OCI-M2 (cell line): ENCODE measurements around the gene SNN.

Experiments used
- DNase-seq: peaks from one replicate; lab custom pipeline; 2025; ENCODE audit not compliant: unreplicated experiment; lab: John Stamatoyannopoulos, UW

Gene SNN

GRCh38 chr16:11666103-11667055 lies 1.9 kb upstream of the SNN start:
- no peak for DNase-seq

GRCh38 chr16:11667221-11667823 lies 933 bp upstream of the SNN start:
- DNase-seq = no peak

GRCh38 chr16:11668623-11669379 lies 546 bp downstream of the SNN start:
- no peak for DNase-seq

GRCh38 chr16:11669380-11670146 lies 1.3 kb downstream of the SNN start:
- no peak for DNase-seq

GRCh38 chr16:11670171-11671131 lies 2.2 kb downstream of the SNN start:
- DNase-seq = no peak

DNA sequence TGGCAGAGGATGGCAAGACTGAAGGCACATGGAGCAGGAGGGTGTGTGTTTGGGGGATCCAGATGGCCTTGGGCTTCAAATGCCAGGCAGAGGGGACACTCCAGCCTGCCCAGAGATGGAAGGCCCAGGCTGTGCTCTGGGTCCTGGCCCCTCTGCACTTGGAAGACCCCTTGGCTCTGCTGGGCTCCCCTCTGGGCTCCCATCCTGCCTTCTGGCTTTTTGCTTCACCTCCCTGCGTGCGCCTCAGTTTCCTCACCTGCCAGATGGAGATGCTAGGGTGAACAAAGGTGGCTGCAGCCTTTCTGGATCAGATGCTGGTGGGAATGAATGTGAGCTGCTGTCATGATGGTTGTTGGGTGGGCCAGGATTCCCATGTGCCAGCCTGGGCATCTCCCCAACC lies 3.0 kb downstream of the SNN start:
- DNase-seq = no peak

GRCh38 chr16:11671676-11672075 lies 3.4 kb downstream of the SNN start:
- no peak for DNase-seq

DNA sequence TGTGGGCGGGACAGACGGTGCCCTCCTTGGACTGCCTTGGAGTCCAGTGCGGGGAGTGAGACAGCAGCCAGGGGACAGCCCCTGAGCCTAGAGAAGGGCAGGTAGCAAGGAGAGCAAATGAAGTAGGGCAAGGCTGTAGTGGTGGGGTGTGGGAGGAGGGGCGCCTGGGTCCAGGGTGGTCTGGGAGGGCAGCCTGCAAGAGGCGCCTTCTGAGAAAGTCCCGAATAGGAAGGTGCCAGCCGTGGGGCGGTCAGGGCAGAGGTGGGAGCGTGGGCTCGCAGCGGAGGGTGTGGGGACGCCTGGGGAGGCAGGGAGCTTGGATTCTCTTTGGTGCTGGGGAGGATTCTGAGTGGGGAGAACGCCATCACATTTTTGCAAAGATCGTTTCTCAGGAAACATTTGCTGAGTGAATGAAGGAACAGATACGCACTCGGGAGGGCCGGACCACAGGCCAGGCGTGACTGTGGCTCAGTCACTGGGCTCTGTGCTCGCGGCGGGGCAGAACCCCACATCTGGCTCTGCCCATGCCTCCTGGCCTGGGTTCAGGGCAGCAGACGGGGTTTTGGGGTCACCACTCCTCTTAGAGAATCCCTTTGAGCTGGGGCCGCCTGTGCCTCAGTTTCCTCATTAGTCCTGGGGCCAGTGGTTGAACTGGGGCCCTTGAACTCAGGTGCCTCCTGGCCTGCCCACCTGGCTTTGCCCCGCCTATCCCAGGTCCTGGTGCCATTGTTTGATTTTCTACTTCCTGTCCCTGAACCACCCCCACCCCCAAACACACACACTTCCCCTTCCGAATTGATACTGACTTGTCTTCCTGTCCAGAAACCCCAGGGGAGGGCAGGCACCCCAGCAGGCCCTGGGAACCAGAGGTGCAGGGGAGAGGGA lies 4.2 kb downstream of the SNN start:
- no peak for DNase-seq

GRCh38 chr16:11673091-11674000 lies 5.1 kb downstream of the SNN start:
- DNase-seq = no peak

- DNase-seq = no peak
These were observed 6.0 kb downstream of the SNN start for GRCh38 chr16:11674001-11674817.

DNA sequence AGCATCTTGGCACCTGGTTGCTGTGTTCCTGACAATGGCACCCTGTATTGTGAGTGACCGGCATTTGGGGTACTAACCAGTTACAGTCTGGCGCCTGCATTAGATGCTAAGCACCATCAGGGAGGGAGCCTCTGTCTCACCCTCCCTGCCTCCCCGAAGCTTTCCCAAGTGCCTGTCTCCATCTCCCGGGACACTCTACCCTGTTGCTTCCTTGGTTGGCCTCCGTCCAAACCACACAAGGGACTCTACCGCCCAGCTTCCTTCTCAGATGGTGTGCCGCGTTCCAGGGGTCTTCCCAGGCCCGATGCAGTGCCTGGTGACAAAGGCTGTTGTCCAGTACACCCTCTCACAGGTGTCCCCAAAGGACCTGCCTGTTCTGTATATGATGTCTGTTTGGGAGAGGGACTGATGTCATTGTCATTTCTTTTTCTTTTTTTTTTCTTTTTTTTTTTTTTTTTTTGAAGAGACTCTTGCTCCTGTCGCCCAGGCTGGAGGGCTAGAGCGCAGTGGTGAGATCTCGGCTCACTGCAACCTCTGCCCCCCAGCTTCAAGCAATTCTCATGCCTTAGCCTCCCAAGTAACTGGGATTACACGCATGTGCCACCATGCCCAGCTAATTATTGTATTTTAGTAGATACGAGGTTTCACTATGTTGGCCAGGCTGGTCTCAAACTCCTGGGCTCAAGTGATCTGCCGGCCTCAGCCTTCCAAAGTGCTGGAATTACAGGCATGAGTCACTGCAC lies 6.7 kb downstream of the SNN start:
- DNase-seq = no peak

DNA sequence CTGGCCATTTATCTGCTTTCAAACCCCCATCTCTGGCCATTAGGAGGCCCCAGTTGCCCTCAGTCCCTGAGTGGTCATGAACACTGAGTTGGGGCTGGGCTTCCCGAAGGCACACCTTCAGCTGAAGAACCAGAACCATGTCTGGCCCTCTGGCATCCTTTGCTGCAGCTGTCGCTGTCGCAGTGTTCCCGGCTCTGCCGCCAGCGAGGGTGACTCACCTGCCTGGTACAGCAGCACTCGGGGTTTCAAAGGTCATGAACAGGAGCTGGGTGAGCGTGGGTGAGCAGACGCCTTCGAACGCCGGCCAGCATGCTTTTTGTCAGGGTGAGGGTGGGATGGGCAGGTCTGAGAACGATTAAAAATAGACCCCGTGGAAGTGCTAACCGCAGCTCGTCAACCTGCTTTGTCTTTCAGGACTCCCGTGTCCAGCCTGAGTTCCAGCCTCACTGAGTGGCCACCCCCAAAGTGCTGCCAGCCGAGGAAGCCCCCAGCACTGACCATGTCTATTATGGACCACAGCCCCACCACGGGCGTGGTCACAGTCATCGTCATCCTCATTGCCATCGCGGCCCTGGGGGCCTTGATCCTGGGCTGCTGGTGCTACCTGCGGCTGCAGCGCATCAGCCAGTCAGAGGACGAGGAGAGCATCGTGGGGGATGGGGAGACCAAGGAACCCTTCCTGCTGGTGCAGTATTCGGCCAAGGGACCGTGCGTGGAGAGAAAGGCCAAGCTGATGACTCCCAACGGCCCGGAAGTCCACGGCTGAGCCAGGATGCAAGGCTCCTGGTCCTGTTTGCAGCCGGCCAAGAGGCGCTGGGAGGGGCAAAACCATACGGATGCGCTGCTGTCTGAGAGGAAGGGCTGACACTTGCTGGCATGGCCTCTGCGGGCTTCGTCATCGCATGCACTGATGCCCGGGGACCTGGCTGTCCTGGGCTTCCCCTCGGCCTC lies 7.6 kb downstream of the SNN start:
- DNase-seq = no peak

DNA sequence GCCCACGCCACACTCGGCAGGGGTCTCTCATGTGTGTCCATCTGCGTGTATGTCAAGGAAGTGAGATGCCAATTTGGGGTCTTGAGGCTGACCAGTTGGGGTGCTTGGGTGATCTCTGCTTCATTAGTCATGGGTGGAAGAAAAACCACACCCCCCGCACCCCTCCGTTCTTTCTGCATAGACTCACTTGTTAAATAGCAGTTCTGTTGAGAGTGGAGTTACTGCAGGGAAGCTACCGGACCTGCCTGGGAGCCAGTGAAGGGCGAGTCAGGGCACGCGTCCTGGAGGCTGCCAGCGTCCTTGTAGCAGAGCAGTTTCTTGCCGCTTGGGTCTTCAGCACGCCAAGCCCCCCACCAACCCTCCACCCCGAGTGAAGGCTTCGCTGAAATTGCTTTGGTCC lies 8.5 kb downstream of the SNN start:
- DNase-seq = no peak

GRCh38 chr16:11677451-11677951 lies 9.2 kb downstream of the SNN start:
- DNase-seq = no peak
